ENCODE measurements around the gene DRC7. TPM values are rescaled to one million over a fixed set of nuclear protein-coding genes. Genes with fewer than 3 reads are reported as not detected.

The DRC7 gene
- total RNA-seq, 2 donors from 2014 or later = not detected

- H3K36me3 ChIP-seq = no peaks in the 10 kb centered on the region
- H3K27me3 ChIP-seq (replicated peaks; ENCODE audit: insufficient read depth) = no peaks in the 10 kb centered on the region
- H3K27ac ChIP-seq = no peak overlapping the region
- no peaks in the 10 kb centered on the region for H3K9me3 ChIP-seq
- no peak for ATAC-seq (ENCODE audit: insufficient number of reproducible peaks, low FRiP score, low read depth)
- no peak for DNase-seq (ENCODE audit: low spot score)
- no peak overlapping the region for H3K4me3 ChIP-seq
- no peak for TF ChIP-seq CTCF (IDR thresholded peaks at IDR 0.05)
- no peaks in the 10 kb centered on the region for H3K4me1 ChIP-seq (ENCODE audit: control insufficient read depth in 1 of 2, low read depth in 2 of 2)
Measured at GRCh38 chr16:57665541-57665940, 29.1 kb upstream of the DRC7 start.

- Histone ChIP-seq H3K27me3 (replicated peaks; ENCODE audit: insufficient read depth) (no peaks in the 10 kb centered on the region), H3K36me3 (no peaks in the 10 kb centered on the region), H3K27ac (no peak overlapping the region), H3K9me3 (no peaks in the 10 kb centered on the region), H3K4me1 (ENCODE audit: control insufficient read depth in 1 of 2, low read depth in 2 of 2) (no peaks in the 10 kb centered on the region), H3K4me3 (no peak overlapping the region)
- TF ChIP-seq CTCF (IDR thresholded peaks at IDR 0.05) = no peak
- DNase-seq (ENCODE audit: low spot score) = no peak
- no peak for ATAC-seq (ENCODE audit: insufficient number of reproducible peaks, low FRiP score, low read depth)
Measured at GRCh38 chr16:57666353-57667047, 28.1 kb upstream of the DRC7 start.

- no peak for TF ChIP-seq CTCF (IDR thresholded peaks at IDR 0.05)
- no peaks in the 10 kb centered on the region for H3K9me3 ChIP-seq
- no peak overlapping the region for H3K27ac ChIP-seq
- DNase-seq (ENCODE audit: low spot score) (no peak), ATAC-seq (ENCODE audit: insufficient number of reproducible peaks, low FRiP score, low read depth) (no peak)
- no peak overlapping the region for H3K4me3 ChIP-seq
- H3K36me3 ChIP-seq = no peaks in the 10 kb centered on the region
- H3K27me3 ChIP-seq (replicated peaks; ENCODE audit: insufficient read depth) = no peaks in the 10 kb centered on the region
- no peaks in the 10 kb centered on the region for H3K4me1 ChIP-seq (ENCODE audit: control insufficient read depth in 1 of 2, low read depth in 2 of 2)
Measured at GRCh38 chr16:57667048-57667525, 27.5 kb upstream of the DRC7 start.

GRCh38 chr16:57667526-57668262, 26.9 kb upstream of the DRC7 start:
- H3K4me1 ChIP-seq (ENCODE audit: control insufficient read depth in 1 of 2, low read depth in 2 of 2) = no peaks in the 10 kb centered on the region
- no peaks in the 10 kb centered on the region for H3K27me3 ChIP-seq (replicated peaks; ENCODE audit: insufficient read depth)
- DNase-seq (ENCODE audit: low spot score) (no peak), ATAC-seq (ENCODE audit: insufficient number of reproducible peaks, low FRiP score, low read depth) (no peak)
- no peak for TF ChIP-seq CTCF (IDR thresholded peaks at IDR 0.05)
- H3K36me3 ChIP-seq = no peaks in the 10 kb centered on the region
- H3K9me3 ChIP-seq = no peaks in the 10 kb centered on the region
- no peak overlapping the region for H3K4me3 ChIP-seq
- no peak overlapping the region for H3K27ac ChIP-seq

GRCh38 chr16:57668263-57668571, 26.4 kb upstream of the DRC7 start, which contains the start of gene ADGRG3:
Gene ADGRG3 (plus strand): TSS chr16:57668306. CDS start chr16:57668348, 42 bp downstream.
- TF ChIP-seq CTCF (IDR thresholded peaks at IDR 0.05) = no peak
- Histone ChIP-seq H3K4me1 (ENCODE audit: control insufficient read depth in 1 of 2, low read depth in 2 of 2) (no peaks in the 10 kb centered on the region), H3K27me3 (replicated peaks; ENCODE audit: insufficient read depth) (no peaks in the 10 kb centered on the region), H3K4me3 (no peak within 1 kb of the TSS), H3K9me3 (no peaks in the 10 kb centered on the region), H3K36me3 (no peaks in the 10 kb centered on the region), H3K27ac (no peak within 1 kb of the TSS)
- DNase-seq (ENCODE audit: low spot score) (no peak), ATAC-seq (ENCODE audit: insufficient number of reproducible peaks, low FRiP score, low read depth) (no peak)
